Psoas muscle (tissue), 8 donors: ENCODE data around the gene ITPR3. TPM values are rescaled to one million over a fixed set of nuclear protein-coding genes. Genes with fewer than 3 reads are reported as not detected.

ENCODE experiments used
- ATAC-seq, 4 donors: fragments of 200-7000 bp; cut with Tn5 transposase; one replicate each; pipeline ENCODE4 v1.9.1; 2020; ENCODE audit warnings: moderate library complexity in 3 of 4, mild to moderate bottlenecking in 2 of 4
- DNase-seq, 2 donors: peaks; one replicate each; pipeline ENCODE4 v3.0.0-alpha.2; 2020
- H3K27ac ChIP-seq: fragments of 200-600 bp; one replicate; pipeline ENCODE4 v1.8.0; 2022
- H3K27me3 ChIP-seq, 3 donors: fragments of 200-600 bp in 1 of 3; one replicate each; pipeline versions ENCODE4 v1.6.1 to v1.8.0; 2013 to 2022; ENCODE audit warnings: low read length in 2 of 3, mild to moderate bottlenecking in 2 of 3, moderate library complexity in 1 of 3; ENCODE audit not compliant: insufficient read depth in 3 of 3
- H3K36me3 ChIP-seq, 2 donors: fragments of 200-600 bp in 1 of 2; one replicate each; pipeline versions ENCODE4 v1.6.1 to v1.8.0; 2013 to 2022; ENCODE audit warnings: low read depth in 1 of 2, mild to moderate bottlenecking in 1 of 2, moderate library complexity in 1 of 2; ENCODE audit not compliant: insufficient read depth in 1 of 2
- H3K4me1 ChIP-seq: fragments of 200-600 bp; one replicate; pipeline ENCODE4 v1.8.0; 2022
- H3K4me3 ChIP-seq: fragments of 200-600 bp; one replicate; pipeline ENCODE4 v1.8.0; 2022; ENCODE audit warnings: mild to moderate bottlenecking
- H3K9me3 ChIP-seq: fragments of 200-600 bp; one replicate; pipeline ENCODE4 v1.8.0; 2022
- WGBS, 3 donors: extraction: QIAGEN DNeasy Blood & Tissue Kit; methylation state at CpG; one replicate each; pipeline versions ENCODE4 v1.1.6 to v1.1.7; 2013; 5-methylcytosine and 5-hydroxymethylcytosine counted together
- intact Hi-C, 2 donors: fragments of 100-400 bp; cut with DNase I; formaldehyde crosslinking; loops; one replicate each; pipeline versions ENCODE4 v1.11.0 to v1.14.2; 2022
- polyA plus RNA-seq, 3 donors: library from polyadenylated mRNA; stranded (reverse); fragments of 200-250 nt; gene quantifications; one replicate each; pipeline ENCODE4 v1.2.3, GENCODE V29; 2013
- total RNA-seq, 4 donors: library from RNA; stranded (reverse); fragmentation: NEBNext Ultra II Directional in 2 of 4; extraction: Animal tissue kit (Norgen Biotek cat#: 25700) in 2 of 4; gene quantifications; one replicate each; pipeline versions ENCODE4 v1.2.1 to v1.2.4, GENCODE V29; 2021 to 2023
- TF ChIP-seq, protein P1 (sequence below): fragments of 200-600 bp; IDR thresholded peaks from one replicate; pipeline ENCODE4 v1.8.0; 2022; ENCODE audit warnings: antibody characterized with exemption
- donor health status: healthy with polysubstance abuse.
- donor health status: DM: no; HTN: no; CAD: no; lungs with moderate emphysema.
- donor health status: Bipolar disorder and iron deficiency.
- donor health status: healthy.
- donor health status: DM: yes; HTN: yes; CAD: no.
- donor health status: DM: no; HTN: no; CAD: no.
- donor health status: DM: no; HTN: no; CAD: no.
- donor health status: DM: yes; HTN: yes; CAD: no.

ITPR3 gene
- total and polyA plus RNA-seq, 7 donors = 1.9 to 7.4 (median 3.8) TPM

DNA sequence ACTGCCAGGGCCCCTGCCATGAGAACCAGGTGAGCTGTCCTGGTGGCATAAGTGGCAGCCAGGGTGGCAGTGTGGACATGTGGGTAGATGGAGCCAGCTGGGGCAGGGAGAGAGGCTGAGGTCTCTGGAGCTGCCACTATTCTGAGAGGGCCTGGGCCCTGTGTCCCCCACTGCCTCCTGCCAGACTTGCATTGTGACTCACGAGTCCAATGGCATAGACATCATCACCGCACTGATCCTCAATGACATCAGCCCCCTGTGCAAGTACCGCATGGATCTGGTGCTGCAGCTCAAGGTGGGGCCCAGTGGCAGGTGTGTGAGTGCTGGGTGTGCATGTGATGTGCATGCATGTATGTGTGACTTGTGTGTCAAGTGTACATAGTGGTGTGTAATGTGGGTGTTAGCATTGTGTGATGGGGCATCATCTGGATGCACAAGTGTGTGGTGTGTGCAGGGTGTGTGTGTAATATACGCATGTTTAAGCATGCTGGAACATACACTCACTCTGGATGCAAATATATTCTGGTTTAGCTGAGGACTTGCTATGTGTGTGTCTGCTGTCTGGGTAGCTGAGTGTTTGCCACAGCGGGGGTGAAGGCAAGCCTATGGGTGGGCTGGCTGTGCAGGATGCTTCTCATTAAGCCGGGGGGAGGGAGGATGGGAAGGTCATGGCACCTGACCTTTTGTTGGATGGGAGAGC, 65.3 kb downstream of the ITPR3 start:
- intact Hi-C loops = no loop called here
- no peaks in the 10 kb centered on the region for H3K27me3 ChIP-seq
- H3K4me1 ChIP-seq = no peaks in the 10 kb centered on the region
- H3K36me3 ChIP-seq = peaks cover 0 to 34% of the 10 kb centered on the region in 2 donors
- ATAC-seq (no peak), DNase-seq (no peak)
- no peak overlapping the region for H3K27ac ChIP-seq
- H3K4me3 ChIP-seq = no peak overlapping the region
- no peaks in the 10 kb centered on the region for H3K9me3 ChIP-seq
- WGBS, 3 donors = 67 to 82% (median 82%) methylated on average over 6 of the region's 6 CpGs
- TF ChIP-seq, protein P1, sequence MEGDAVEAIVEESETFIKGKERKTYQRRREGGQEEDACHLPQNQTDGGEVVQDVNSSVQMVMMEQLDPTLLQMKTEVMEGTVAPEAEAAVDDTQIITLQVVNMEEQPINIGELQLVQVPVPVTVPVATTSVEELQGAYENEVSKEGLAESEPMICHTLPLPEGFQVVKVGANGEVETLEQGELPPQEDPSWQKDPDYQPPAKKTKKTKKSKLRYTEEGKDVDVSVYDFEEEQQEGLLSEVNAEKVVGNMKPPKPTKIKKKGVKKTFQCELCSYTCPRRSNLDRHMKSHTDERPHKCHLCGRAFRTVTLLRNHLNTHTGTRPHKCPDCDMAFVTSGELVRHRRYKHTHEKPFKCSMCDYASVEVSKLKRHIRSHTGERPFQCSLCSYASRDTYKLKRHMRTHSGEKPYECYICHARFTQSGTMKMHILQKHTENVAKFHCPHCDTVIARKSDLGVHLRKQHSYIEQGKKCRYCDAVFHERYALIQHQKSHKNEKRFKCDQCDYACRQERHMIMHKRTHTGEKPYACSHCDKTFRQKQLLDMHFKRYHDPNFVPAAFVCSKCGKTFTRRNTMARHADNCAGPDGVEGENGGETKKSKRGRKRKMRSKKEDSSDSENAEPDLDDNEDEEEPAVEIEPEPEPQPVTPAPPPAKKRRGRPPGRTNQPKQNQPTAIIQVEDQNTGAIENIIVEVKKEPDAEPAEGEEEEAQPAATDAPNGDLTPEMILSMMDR = no peak

DNA sequence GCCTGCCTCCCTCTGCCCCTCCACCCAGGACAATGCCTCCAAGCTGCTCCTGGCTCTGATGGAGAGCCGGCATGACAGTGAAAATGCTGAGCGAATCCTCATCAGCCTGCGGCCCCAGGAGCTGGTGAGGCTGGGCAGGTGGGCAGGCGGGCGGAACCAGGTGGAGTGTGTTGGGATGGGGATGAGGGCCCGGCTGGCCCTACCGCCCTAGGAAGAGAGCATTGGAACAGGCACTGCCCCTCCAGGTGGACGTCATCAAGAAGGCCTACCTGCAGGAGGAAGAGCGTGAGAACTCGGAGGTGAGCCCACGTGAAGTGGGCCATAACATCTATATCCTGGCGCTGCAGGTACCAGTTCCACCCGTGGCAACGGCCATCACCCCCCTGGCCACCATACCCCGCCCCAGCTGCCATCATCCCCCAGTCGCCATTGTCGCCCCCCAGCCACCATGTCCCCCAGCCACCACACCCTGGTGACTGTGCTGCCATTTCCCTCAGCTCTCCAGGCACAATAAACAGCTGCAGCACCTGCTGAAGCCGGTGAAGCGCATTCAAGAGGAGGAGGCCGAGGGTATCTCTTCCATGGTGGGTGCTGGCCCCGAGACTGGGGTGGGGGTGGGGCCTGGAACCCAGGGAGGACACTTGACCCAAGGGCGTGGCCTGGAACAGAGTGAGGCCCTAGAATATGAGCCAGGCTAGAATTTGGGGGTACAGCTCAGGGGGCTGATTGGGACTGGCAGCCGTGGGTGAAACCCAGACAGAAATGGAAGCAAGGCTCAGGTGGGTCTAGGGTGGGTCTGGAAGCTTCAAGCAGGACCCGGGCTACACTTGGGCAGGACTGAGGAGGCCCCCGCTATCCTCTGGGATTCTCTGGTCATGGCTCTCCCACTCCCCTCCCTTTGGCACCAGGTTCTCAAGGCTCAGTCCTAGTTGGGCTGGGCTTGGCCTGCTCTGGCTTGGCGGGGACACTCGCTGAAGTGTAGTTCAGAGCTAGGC, 66.2 kb downstream of the ITPR3 start:
- ATAC-seq (no peak), DNase-seq (no peak)
- TF ChIP-seq, protein P1 = no peak
- 88 to 95% (median 90%) methylated on average over 25 to 27 of the region's 27 CpGs for WGBS, 3 donors
- no peak overlapping the region for H3K27ac ChIP-seq
- intact Hi-C loops = no loop called here
- H3K27me3 ChIP-seq = no peaks in the 10 kb centered on the region
- no peaks in the 10 kb centered on the region for H3K9me3 ChIP-seq
- peaks cover 0 to 40% of the 10 kb centered on the region in 2 donors for H3K36me3 ChIP-seq
- H3K4me3 ChIP-seq = no peak overlapping the region
- peaks cover 8% of the 10 kb centered on the region for H3K4me1 ChIP-seq

DNA sequence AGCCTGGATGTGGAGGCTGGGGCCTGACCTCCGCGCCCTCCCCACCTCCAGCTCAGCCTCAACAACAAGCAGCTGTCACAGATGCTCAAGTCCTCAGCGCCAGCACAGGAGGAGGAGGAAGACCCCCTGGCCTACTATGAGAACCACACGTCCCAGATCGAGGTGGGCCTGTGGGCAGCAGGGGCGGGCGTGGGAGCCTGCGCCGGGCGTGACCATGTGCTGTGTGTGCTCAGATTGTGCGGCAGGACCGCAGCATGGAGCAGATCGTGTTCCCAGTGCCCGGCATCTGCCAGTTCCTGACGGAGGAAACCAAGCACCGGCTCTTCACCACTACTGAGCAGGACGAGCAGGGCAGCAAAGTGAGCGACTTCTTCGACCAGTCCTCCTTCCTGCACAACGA, 66.9 kb downstream of the ITPR3 start:
- Histone ChIP-seq H3K27ac (no peak overlapping the region), H3K27me3 (no peaks in the 10 kb centered on the region), H3K9me3 (no peaks in the 10 kb centered on the region), H3K4me3 (no peak overlapping the region), H3K4me1 (peaks cover 15% of the 10 kb centered on the region), H3K36me3 (peaks cover 0 to 40% of the 10 kb centered on the region in 2 donors)
- intact Hi-C loops = no loop called here
- no peak for DNase-seq
- ATAC-seq = no peak
- TF ChIP-seq, protein P1 = no peak
- WGBS, 3 donors = 85 to 89% (median 89%) methylated on average over 19 to 20 of the region's 20 CpGs

DNA sequence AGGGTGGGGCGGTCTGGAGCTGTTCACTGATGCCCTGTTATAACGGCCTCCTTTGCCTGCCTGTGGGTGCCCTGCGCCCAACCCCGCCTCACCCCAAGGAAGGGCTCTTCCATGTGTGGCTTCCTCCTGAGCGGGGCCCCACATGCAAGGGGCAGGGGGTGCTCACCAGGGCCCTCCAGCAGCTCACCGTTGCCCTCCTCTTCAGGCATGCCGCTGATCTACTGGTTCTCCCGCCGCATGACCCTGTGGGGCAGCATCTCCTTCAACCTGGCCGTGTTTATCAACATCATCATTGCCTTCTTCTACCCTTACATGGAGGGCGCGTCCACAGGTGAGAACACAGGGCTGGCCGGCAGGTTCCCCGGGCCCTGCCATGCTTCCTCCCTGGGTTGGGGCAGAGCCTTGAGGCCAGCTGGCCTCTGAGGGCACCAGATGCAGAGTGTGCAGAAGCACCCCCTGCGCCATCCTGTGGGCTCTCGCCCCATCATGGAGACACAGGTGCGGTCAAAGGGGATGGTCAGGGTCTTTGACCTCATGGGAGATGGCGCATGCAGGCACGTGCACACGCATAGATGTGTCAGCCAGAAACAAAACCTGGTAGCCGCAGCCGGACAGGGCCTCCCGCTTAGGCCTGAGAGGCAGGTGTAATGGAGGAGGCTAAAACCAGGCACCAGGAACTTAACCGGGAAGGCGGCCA, 67.5 kb downstream of the ITPR3 start:
- H3K4me1 ChIP-seq = peaks cover 19% of the 10 kb centered on the region
- no peak overlapping the region for H3K27ac ChIP-seq
- TF ChIP-seq, protein P1 = no peak
- 90 to 92% (median 91%) methylated on average over 25 of the region's 25 CpGs for WGBS, 3 donors
- H3K27me3 ChIP-seq = no peaks in the 10 kb centered on the region
- H3K36me3 ChIP-seq = peaks cover 0 to 40% of the 10 kb centered on the region in 2 donors
- intact Hi-C loops = no loop called here
- H3K4me3 ChIP-seq = no peak overlapping the region
- DNase-seq (peak in 1 of 2 donors; percentile 41), ATAC-seq (no peak)
- no peaks in the 10 kb centered on the region for H3K9me3 ChIP-seq
